Testis (tissue), 3 donors: Measurements from ENCODE around the gene ZBTB9. TPM values are rescaled to one million over a fixed set of nuclear protein-coding genes. Genes with fewer than 3 reads are reported as not detected.
"Not testable (repeated sequence)": the region's sequence is repeated elsewhere in the genome, so short reads cannot be mapped to it uniquely, and the experiment has no call there.

ENCODE experiments used
- DNase-seq: peaks from one replicate; pipeline ENCODE4 v3.0.0-alpha.2; 2019
- H3K27ac ChIP-seq, 2 donors: fragments of 200-600 bp; sonication (generic); one replicate each; pipeline ENCODE4 v1.5.1; 2019
- H3K27me3 ChIP-seq: fragments of 200-600 bp; sonication (generic); one replicate; pipeline ENCODE4 v1.5.1; 2019
- H3K36me3 ChIP-seq: fragments of 200-600 bp; sonication (generic); one replicate; pipeline ENCODE4 v1.5.1; 2017; ENCODE audit warnings: low read depth; ENCODE audit errors: missing control alignments
- H3K4me1 ChIP-seq: fragments of 200-600 bp; sonication (generic); one replicate; pipeline ENCODE4 v1.5.1; 2019
- H3K4me3 ChIP-seq, 2 donors: fragments of 200-600 bp; sonication (generic); one replicate each; pipeline ENCODE4 v1.5.1; 2017 to 2019
- H3K9me3 ChIP-seq: fragments of 200-600 bp; sonication (generic); one replicate; pipeline ENCODE4 v1.5.1; 2017
- CTCF ChIP-seq, 3 experiments: fragments of 450-650 bp in 2 of 3; fragments of 200-600 bp in 1 of 3; sonication (generic) in 1 of 3; IDR thresholded peaks; one replicate each; pipeline ENCODE4 v1.5.1; 2016 to 2019; ENCODE audit warnings: antibody characterized with exemption in 3 of 3, mild to moderate bottlenecking in 2 of 3, moderate library complexity in 1 of 3
- POLR2A ChIP-seq: fragments of 450-650 bp; IDR thresholded peaks from one replicate; pipeline ENCODE4 v1.6.1; 2017; ENCODE audit warnings: antibody characterized with exemption, mild to moderate bottlenecking, moderate library complexity
- WGBS, 2 donors: methylation state at CpG; one replicate each; pipeline ENCODE4 v1.1.5; 2018; 5-methylcytosine and 5-hydroxymethylcytosine counted together
- intact Hi-C: fragments of 100-400 bp; cut with DNase I; formaldehyde crosslinking; loops from one replicate; pipeline ENCODE4 v1.15.1; 2023; ENCODE audit warnings: low total_unique reads
- polyA plus RNA-seq: library from polyadenylated mRNA; stranded (reverse); fragments of 350-450 nt; fragmentation: Illumina TruSeq; extraction: RNeasy Lipid Tissue Mini Kit (QIAGEN cat#74804); gene quantifications from one replicate; pipeline ENCODE4 v1.2.3, GENCODE V29; 2014; ENCODE audit warnings: low read depth, low replicate concordance; ENCODE audit not compliant: insufficient read depth
- total RNA-seq, 2 donors: library from RNA; depleted of rRNA; stranded (reverse); fragments of >200 nt; gene quantifications; one replicate each; pipeline ENCODE4 v1.2.3, GENCODE V29; 2016

Gene ZBTB9
- total and polyA plus RNA-seq, 3 donors from 2014 or later: 15.2 to 16.9 (median 15.7) TPM

GRCh38 chr6:33467091-33467490 is 12.7 kb downstream of the ZBTB9 start:
- no peak for DNase-seq
- TF ChIP-seq CTCF (IDR thresholded peaks at IDR 0.05): no peak
- no peak for TF ChIP-seq POLR2A
- Histone ChIP-seq H3K27ac (no peak overlapping the region), H3K9me3 (no peaks in the 10 kb centered on the region), H3K27me3 (no peaks in the 10 kb centered on the region), H3K36me3 (no peaks in the 10 kb centered on the region), H3K4me3 (no peak overlapping the region), H3K4me1 (no peaks in the 10 kb centered on the region)
- WGBS, 2 donors: 73 to 81% methylated on average over 7 of the region's 7 CpGs
- intact Hi-C loops: no loop called here

GRCh38 chr6:33469661-33470060 is 15.3 kb downstream of the ZBTB9 start:
- Histone ChIP-seq H3K27me3 (no peaks in the 10 kb centered on the region), H3K9me3 (no peaks in the 10 kb centered on the region), H3K4me3 (no peak overlapping the region), H3K27ac (no peak overlapping the region), H3K36me3 (no peaks in the 10 kb centered on the region), H3K4me1 (no peaks in the 10 kb centered on the region)
- no peak for TF ChIP-seq CTCF (IDR thresholded peaks at IDR 0.05)
- TF ChIP-seq POLR2A: no peak
- intact Hi-C loops: no loop called here
- 82 to 89% methylated on average over 3 of the region's 3 CpGs for WGBS, 2 donors
- DNase-seq: no peak

GRCh38 chr6:33477864-33478263 is 23.5 kb downstream of the ZBTB9 start:
- no peak for DNase-seq
- H3K4me3 ChIP-seq: no peak overlapping the region
- H3K27me3 ChIP-seq: no peaks in the 10 kb centered on the region
- intact Hi-C loops: no loop called here
- no peak overlapping the region for H3K27ac ChIP-seq
- 74 to 75% methylated on average over 3 of the region's 3 CpGs for WGBS, 2 donors
- no peaks in the 10 kb centered on the region for H3K36me3 ChIP-seq
- H3K9me3 ChIP-seq: no peaks in the 10 kb centered on the region
- TF ChIP-seq CTCF (IDR thresholded peaks at IDR 0.05): no peak
- TF ChIP-seq POLR2A: no peak
- no peaks in the 10 kb centered on the region for H3K4me1 ChIP-seq

GRCh38 chr6:33481192-33481591 is 26.8 kb downstream of the ZBTB9 start:
- DNase-seq: no peak
- Histone ChIP-seq H3K9me3 (no peaks in the 10 kb centered on the region), H3K27me3 (no peaks in the 10 kb centered on the region), H3K4me3 (no peak overlapping the region), H3K27ac (no peak overlapping the region), H3K4me1 (no peaks in the 10 kb centered on the region), H3K36me3 (no peaks in the 10 kb centered on the region)
- intact Hi-C loops: no loop called here
- 70 to 80% methylated on average over 1 of the region's 1 CpG for WGBS, 2 donors
- TF ChIP-seq POLR2A (no peak), CTCF (IDR thresholded peaks at IDR 0.05) (no peak)

- H3K4me1 ChIP-seq, H3K27ac ChIP-seq, H3K36me3 ChIP-seq, intact Hi-C loops, H3K27me3 ChIP-seq, H3K9me3 ChIP-seq, DNase-seq, H3K4me3 ChIP-seq: not testable (repeated sequence)
- WGBS, 2 donors: 93 to 97% methylated on average over 5 of the region's 5 CpGs
Observed at GRCh38 chr6:33482620-33483019, 28.2 kb downstream of the ZBTB9 start.
